GM12878 (cell line): Measurements from ENCODE around the gene LRRC47. TPM values are rescaled to one million over a fixed set of nuclear protein-coding genes. Genes with fewer than 3 reads are reported as not detected.

ENCODE experiments used
- ATAC-seq: fragments of 200-7000 bp; cut with Tn5 transposase; 3 replicates; pipeline ENCODE4 v1.9.1; 2020; ENCODE audit warnings: mild to moderate bottlenecking, moderate library complexity
- BruUV-seq: library from RNA; stranded (reverse); fragments of 400-500 nt; replicated peaks from 2 replicates; lab custom pipeline; 2021; lab: Mats Ljungman, UMichigan
- CTCF ChIA-PET: fragments of 300-600 bp; sonication (Branson Sonifier 250); formaldehyde crosslinking; extraction: SDS; loops from one replicate; lab custom pipeline; 2021; ENCODE audit warnings: inconsistent platforms; lab: Yijun Ruan, JAX
- POLR2A ChIA-PET: fragments of 350-600 bp; formaldehyde crosslinking; extraction: SDS; loops from one replicate; lab custom pipeline; 2021; ENCODE audit warnings: inconsistent platforms; lab: Charles Lee
- RAD21 ChIA-PET: fragments of 300-600 bp; sonication (Branson Sonifier 250); formaldehyde crosslinking; loops from one replicate; lab custom pipeline; 2023; ENCODE audit warnings: antibody characterized with exemption; ENCODE audit not compliant: unreplicated experiment; lab: Charles Lee
- SMC1A ChIA-PET: fragments of 300-600 bp; sonication (Branson Sonifier 250); formaldehyde crosslinking; loops from one replicate; lab custom pipeline; 2023; ENCODE audit not compliant: unreplicated experiment, uncharacterized antibody; lab: Charles Lee
- DNase-seq: peaks from one replicate; pipeline ENCODE4 v3.0.0-alpha.2; 2011; ENCODE audit warnings: low read depth, low spot score
- FAIRE-seq: peaks from 3 replicates; lab custom pipeline; 2011; peaks lifted over from hg19 to GRCh38; lab: Jason Lieb, UNC
- H2AFZ ChIP-seq: 2 replicates; pipeline ENCODE4 v1.6.0; 2011; ENCODE audit warnings: low read depth, low read length, control low read depth; ENCODE audit not compliant: control insufficient read depth
- H3K27ac ChIP-seq: 2 replicates; pipeline ENCODE4 v1.5.1; 2011; ENCODE audit warnings: control low read depth; ENCODE audit not compliant: control insufficient read depth, insufficient read depth
- H3K27me3 ChIP-seq, 2 experiments: replicated peaks in 1 of 2; 2 replicates each; pipeline versions ENCODE4 v1.6.0 to v1.6.1; 2011; ENCODE audit warnings: low read length in 1 of 2; ENCODE audit not compliant: control insufficient read depth in 2 of 2, insufficient read depth in 2 of 2
- H3K36me3 ChIP-seq, 2 experiments: 2 replicates each; pipeline ENCODE4 v1.5.1; 2011; ENCODE audit warnings: low read length in 1 of 2; ENCODE audit not compliant: control insufficient read depth in 2 of 2, insufficient read depth in 2 of 2
- H3K4me1 ChIP-seq: 2 replicates; pipeline ENCODE4 v1.6.1; 2011; ENCODE audit warnings: mild to moderate bottlenecking, low read length, moderate library complexity, mixed read lengths; ENCODE audit not compliant: control insufficient read depth, insufficient read depth
- H3K4me2 ChIP-seq: 2 replicates; pipeline ENCODE4 v1.6.0; 2011; ENCODE audit warnings: control low read depth; ENCODE audit not compliant: control insufficient read depth, insufficient read depth
- H3K4me3 ChIP-seq: fragments of 200-600 bp; sonication (generic); 2 replicates; pipeline ENCODE4 v1.5.1; 2016
- H3K79me2 ChIP-seq: 2 replicates; pipeline ENCODE4 v1.6.0; 2011; ENCODE audit warnings: low read length; ENCODE audit not compliant: control insufficient read depth, insufficient read depth
- H3K9ac ChIP-seq: 2 replicates; pipeline ENCODE4 v1.8.0; 2011; ENCODE audit warnings: low read length, control low read depth, mixed read lengths; ENCODE audit not compliant: control insufficient read depth, insufficient read depth
- H3K9me3 ChIP-seq: replicated peaks from 3 replicates; pipeline ENCODE4 v1.5.1; 2011; ENCODE audit warnings: mild to moderate bottlenecking, low read length; ENCODE audit not compliant: control insufficient read depth, insufficient read depth
- H4K20me1 ChIP-seq: 2 replicates; pipeline ENCODE4 v1.6.0; 2011; ENCODE audit not compliant: control insufficient read depth, insufficient read depth
- HCFC1 ChIP-seq: fragments of 150-350 bp; IDR thresholded peaks from 2 replicates; pipeline ENCODE4 v1.6.1; 2014; ENCODE audit warnings: low read length
- IRF4 ChIP-seq: IDR thresholded peaks from 2 replicates; pipeline ENCODE4 v1.6.1; 2011; ENCODE audit warnings: low read depth, low read length
- PKNOX1 ChIP-seq: fragments of 450-650 bp; IDR thresholded peaks from 2 replicates; pipeline ENCODE4 v1.6.1; 2016; ENCODE audit warnings: mild to moderate bottlenecking
- RAD51 ChIP-seq: fragments of 450-650 bp; IDR thresholded peaks from 2 replicates; pipeline ENCODE4 v1.6.1; 2016; ENCODE audit warnings: moderate library complexity, mild to moderate bottlenecking, inconsistent platforms
- RELB ChIP-seq: fragments of 450-650 bp; IDR thresholded peaks from 2 replicates; pipeline ENCODE4 v1.6.1; 2017; ENCODE audit warnings: low read depth, mild to moderate bottlenecking, moderate library complexity
- REST ChIP-seq: IDR thresholded peaks from 2 replicates; pipeline ENCODE4 v1.6.1; 2012; ENCODE audit warnings: mild to moderate bottlenecking, low read depth, low read length
- STAT3 ChIP-seq: IDR thresholded peaks from 2 replicates; pipeline ENCODE4 v1.6.1; 2011; ENCODE audit warnings: low read depth, low read length, improper control_type of control experiment
- TCF12 ChIP-seq: IDR thresholded peaks from 2 replicates; pipeline ENCODE4 v1.6.1; 2011; ENCODE audit warnings: low read depth, mild to moderate bottlenecking, low read length
- ZBTB33 ChIP-seq: fragments of 450-650 bp; IDR thresholded peaks from 2 replicates; pipeline ENCODE4 v1.6.1; 2017; ENCODE audit warnings: mild to moderate bottlenecking
- ZNF217 ChIP-seq: fragments of 450-650 bp; IDR thresholded peaks from 2 replicates; pipeline ENCODE4 v1.6.1; 2017; ENCODE audit warnings: antibody characterized with exemption, mild to moderate bottlenecking
- ZNF384 ChIP-seq: IDR thresholded peaks from 2 replicates; pipeline ENCODE4 v1.6.1; 2012; ENCODE audit warnings: low read depth, mild to moderate bottlenecking, low read length, improper control_type of control experiment, borderline replicate concordance
- WGBS: methylation state at CpG from one replicate; pipeline ENCODE4 v1.1.6; 2016; ENCODE audit warnings: low lambda C conversion rate; ENCODE audit not compliant: insufficient replicate concordance, insufficient coverage; ENCODE audit errors: missing lambda C conversion rate; 5-methylcytosine and 5-hydroxymethylcytosine counted together
- in situ Hi-C: fragments of 300-500 bp; cut with MboI; formaldehyde crosslinking; loops from 9 replicates; pipeline ENCODE4 v1.14.3; 2018; ENCODE audit warnings: mixed read lengths
- intact Hi-C: fragments of 100-400 bp; cut with micrococcal nuclease; formaldehyde crosslinking; loops from one replicate; pipeline ENCODE4 v1.14.2; 2022; ENCODE audit not compliant: unreplicated experiment
- polyA plus RNA-seq, 11 experiments: library from polyadenylated mRNA; depleted of rRNA in 4 of 11; unstranded in 6 of 11; stranded (reverse) in 5 of 11; fragments of >200 nt; fragmentation: Nextera tagmentation in 4 of 11; fragmentation: Illumina TruSeq in 1 of 11; extraction: Ambion mirVana in 4 of 11; extraction: Trizol in 1 of 11; gene quantifications; 1 replicate in 1 of 11; 2 replicates in 10 of 11; pipeline versions ENCODE4 v1.2.1 to v1.2.3, GENCODE V29; 2011 to 2016; ENCODE audit warnings: inconsistent platforms in 2 of 11, missing spikeins in 2 of 11, low read depth in 1 of 11
- total RNA-seq, 4 experiments: library from RNA; depleted of rRNA in 3 of 4; stranded (reverse); fragments of >200 nt in 3 of 4; fragmentation: Illumina TruSeq in 1 of 4; extraction: Trizol in 1 of 4; gene quantifications; 2 replicates each; pipeline versions ENCODE4 v1.2.1 to v1.2.3, GENCODE V29; 2013 to 2021

Gene LRRC47
- total and polyA plus RNA-seq, 10 of the 15 experiments (the other 5 are each of a cell fraction or from before 2014, with no cell fraction given) = 2.5 to 34.6 (median 18.2) TPM

GRCh38 chr1:3790500-3790923 lies 5.8 kb downstream of the LRRC47 start (continued):
- no peak for TF ChIP-seq REST

- ATAC-seq = no peak
- CTCF ChIA-PET = no interaction called here
- H3K36me3 ChIP-seq = peaks cover 16 to 20% of the 10 kb centered on the region in 2 experiments
- H2AFZ ChIP-seq = no peak overlapping the region
- H3K79me2 ChIP-seq = peaks cover 23% of the 10 kb centered on the region
- intact Hi-C loops = no loop called here
- H3K9me3 ChIP-seq = no peaks in the 10 kb centered on the region
- RAD21 ChIA-PET = no interaction called here
- no TSS peak for BruUV-seq
- no peak for FAIRE-seq
- H3K4me3 ChIP-seq = no peak overlapping the region
- SMC1A ChIA-PET = no interaction called here
- H4K20me1 ChIP-seq = peaks cover 5% of the 10 kb centered on the region; the same call in 1 of the 2 replicates
- WGBS = 95% methylated on average over 32 of the region's 34 CpGs
- no peak overlapping the region for H3K4me2 ChIP-seq
- no peak overlapping the region for H3K9ac ChIP-seq
- in situ Hi-C loops = no loop called here
- no peaks in the 10 kb centered on the region for H3K27me3 ChIP-seq
- POLR2A ChIA-PET = interaction anchor here (0.5 kb wide), 1 partner anchor 43 kb away, joined by 4 read pairs; no protein-coding TSS in a partner anchor
- H3K27ac ChIP-seq = no peak overlapping the region
- no peak for DNase-seq
- H3K4me1 ChIP-seq = peaks cover 28% of the 10 kb centered on the region
- TF ChIP-seq TCF12 (no peak), ZNF384 (no peak), RELB (no peak), HCFC1 (no peak), STAT3 (no peak), IRF4 (no peak), PKNOX1 (no peak), RAD51 (no peak), ZNF217 (no peak), ZBTB33 (no peak)
Observed at GRCh38 chr1:3789421-3790300, 6.6 kb downstream of the LRRC47 start.
